ENCODE data around the gene OR2F1.

OR2F1 gene

DNA sequence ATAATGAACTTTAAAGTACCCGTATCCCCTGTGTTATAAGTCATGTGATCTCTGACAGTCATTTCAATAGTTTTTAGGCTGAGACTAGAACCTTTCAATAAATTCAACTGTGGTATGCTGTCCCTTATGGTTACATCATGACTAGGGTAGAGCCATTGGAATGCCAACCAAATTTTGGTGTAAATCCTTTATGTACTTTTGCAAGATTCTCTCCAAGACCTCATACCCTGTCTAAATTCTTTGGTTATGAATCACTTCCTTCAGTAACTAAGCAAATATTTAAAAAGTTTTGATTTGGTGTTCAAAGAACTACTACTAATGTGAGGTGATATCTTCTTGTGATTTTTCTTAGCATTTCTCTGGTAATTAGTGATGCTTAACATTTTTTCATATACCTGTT, 24.7 kb downstream of the OR2F1 start:
- no peak for TF ChIP-seq POLR2AphosphoS5 (IDR thresholded peaks at IDR 0.05; ENCODE audit: low read depth)
- TF ChIP-seq, protein P1, sequence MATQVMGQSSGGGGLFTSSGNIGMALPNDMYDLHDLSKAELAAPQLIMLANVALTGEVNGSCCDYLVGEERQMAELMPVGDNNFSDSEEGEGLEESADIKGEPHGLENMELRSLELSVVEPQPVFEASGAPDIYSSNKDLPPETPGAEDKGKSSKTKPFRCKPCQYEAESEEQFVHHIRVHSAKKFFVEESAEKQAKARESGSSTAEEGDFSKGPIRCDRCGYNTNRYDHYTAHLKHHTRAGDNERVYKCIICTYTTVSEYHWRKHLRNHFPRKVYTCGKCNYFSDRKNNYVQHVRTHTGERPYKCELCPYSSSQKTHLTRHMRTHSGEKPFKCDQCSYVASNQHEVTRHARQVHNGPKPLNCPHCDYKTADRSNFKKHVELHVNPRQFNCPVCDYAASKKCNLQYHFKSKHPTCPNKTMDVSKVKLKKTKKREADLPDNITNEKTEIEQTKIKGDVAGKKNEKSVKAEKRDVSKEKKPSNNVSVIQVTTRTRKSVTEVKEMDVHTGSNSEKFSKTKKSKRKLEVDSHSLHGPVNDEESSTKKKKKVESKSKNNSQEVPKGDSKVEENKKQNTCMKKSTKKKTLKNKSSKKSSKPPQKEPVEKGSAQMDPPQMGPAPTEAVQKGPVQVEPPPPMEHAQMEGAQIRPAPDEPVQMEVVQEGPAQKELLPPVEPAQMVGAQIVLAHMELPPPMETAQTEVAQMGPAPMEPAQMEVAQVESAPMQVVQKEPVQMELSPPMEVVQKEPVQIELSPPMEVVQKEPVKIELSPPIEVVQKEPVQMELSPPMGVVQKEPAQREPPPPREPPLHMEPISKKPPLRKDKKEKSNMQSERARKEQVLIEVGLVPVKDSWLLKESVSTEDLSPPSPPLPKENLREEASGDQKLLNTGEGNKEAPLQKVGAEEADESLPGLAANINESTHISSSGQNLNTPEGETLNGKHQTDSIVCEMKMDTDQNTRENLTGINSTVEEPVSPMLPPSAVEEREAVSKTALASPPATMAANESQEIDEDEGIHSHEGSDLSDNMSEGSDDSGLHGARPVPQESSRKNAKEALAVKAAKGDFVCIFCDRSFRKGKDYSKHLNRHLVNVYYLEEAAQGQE (IDR thresholded peaks at IDR 0.05; ENCODE audit: insufficient replicate concordance, low read depth), result no peak
- TF ChIP-seq SPI1 (IDR thresholded peaks at IDR 0.05; ENCODE audit: borderline replicate concordance, low read depth), result no peak
- TF ChIP-seq GABPA (IDR thresholded peaks at IDR 0.05; ENCODE audit: low read depth), result no peak
- TF ChIP-seq, protein P2, sequence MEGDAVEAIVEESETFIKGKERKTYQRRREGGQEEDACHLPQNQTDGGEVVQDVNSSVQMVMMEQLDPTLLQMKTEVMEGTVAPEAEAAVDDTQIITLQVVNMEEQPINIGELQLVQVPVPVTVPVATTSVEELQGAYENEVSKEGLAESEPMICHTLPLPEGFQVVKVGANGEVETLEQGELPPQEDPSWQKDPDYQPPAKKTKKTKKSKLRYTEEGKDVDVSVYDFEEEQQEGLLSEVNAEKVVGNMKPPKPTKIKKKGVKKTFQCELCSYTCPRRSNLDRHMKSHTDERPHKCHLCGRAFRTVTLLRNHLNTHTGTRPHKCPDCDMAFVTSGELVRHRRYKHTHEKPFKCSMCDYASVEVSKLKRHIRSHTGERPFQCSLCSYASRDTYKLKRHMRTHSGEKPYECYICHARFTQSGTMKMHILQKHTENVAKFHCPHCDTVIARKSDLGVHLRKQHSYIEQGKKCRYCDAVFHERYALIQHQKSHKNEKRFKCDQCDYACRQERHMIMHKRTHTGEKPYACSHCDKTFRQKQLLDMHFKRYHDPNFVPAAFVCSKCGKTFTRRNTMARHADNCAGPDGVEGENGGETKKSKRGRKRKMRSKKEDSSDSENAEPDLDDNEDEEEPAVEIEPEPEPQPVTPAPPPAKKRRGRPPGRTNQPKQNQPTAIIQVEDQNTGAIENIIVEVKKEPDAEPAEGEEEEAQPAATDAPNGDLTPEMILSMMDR (IDR thresholded peaks at IDR 0.05; ENCODE audit: insufficient read depth, low read length), result no peak
- no peak overlapping the region for H3K4me3 ChIP-seq (replicated peaks; ENCODE audit: insufficient read depth, low read length)
- no peak overlapping the region for H3K27ac ChIP-seq (replicated peaks)
- no peaks in the 10 kb centered on the region for H3K27me3 ChIP-seq (ENCODE audit: insufficient read depth, poor library complexity, severe bottlenecking)
- DNase-seq (ENCODE audit: low read depth in 1 of 2, low spot score in 1 of 2), result no peak

DNA sequence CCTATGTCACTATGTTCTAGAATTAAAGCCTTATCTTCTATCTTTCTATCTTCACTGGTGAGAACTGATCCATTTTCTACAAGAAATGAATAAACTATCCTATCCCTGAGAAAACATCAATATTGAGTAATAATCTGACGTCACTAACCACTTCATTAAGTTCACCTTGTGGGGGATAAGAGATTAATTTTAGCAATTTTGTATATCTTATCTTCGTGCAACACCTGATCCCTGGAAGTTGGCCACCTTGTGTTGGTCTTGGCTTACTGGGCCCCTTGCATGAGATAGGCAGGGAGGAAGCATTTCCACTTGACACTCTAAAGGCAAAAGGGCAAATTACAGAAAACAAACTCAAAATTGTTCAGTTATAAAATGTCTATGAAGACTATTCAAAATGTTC, 25.4 kb downstream of the OR2F1 start:
- no peak overlapping the region for H3K4me3 ChIP-seq (replicated peaks; ENCODE audit: insufficient read depth, low read length)
- TF ChIP-seq POLR2AphosphoS5 (IDR thresholded peaks at IDR 0.05; ENCODE audit: low read depth), result no peak
- TF ChIP-seq GABPA (IDR thresholded peaks at IDR 0.05; ENCODE audit: low read depth), result no peak
- TF ChIP-seq SPI1 (IDR thresholded peaks at IDR 0.05; ENCODE audit: borderline replicate concordance, low read depth), result no peak
- TF ChIP-seq, protein P2 (IDR thresholded peaks at IDR 0.05; ENCODE audit: insufficient read depth, low read length), result no peak
- TF ChIP-seq, protein P1 (IDR thresholded peaks at IDR 0.05; ENCODE audit: insufficient replicate concordance, low read depth), result no peak
- DNase-seq (ENCODE audit: low read depth in 1 of 2, low spot score in 1 of 2), result no peak
- H3K27me3 ChIP-seq (ENCODE audit: insufficient read depth, poor library complexity, severe bottlenecking), result no peaks in the 10 kb centered on the region
- no peak overlapping the region for H3K27ac ChIP-seq (replicated peaks)

DNA sequence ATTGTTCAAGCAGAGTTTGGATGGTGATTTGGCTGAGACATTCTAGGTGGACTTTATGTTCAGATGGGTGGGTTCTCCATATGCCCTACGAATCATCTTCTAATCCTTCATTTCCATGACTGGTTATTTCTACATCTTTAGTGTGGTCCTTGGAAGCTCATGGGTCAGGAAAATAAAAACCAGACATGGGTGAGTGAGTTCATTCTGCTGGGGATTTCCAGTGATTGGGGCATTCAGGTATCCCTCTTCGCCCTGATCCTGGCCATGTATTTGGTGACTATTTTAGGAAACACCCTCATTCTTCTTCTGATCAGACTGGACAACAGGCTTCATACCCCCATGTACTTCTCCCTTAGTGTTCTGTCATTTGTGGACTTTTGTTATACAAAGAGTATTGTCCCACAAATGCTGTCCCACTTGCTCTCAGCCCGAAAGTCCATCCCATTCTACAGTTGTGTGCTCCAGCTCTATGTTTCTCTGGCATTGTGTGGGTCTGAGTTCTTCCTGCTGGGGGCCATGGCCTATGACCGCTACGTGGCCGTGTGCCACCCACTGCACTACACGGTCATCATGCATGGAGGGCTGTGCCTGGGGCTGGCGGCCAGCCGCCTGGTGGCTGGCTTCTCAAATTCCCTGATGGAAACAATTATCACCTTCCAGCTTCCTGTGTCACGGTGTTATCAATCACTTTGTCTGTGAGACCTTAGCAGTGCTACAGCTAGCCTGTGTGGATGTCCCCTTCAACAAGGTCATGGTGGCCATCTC, 26.3 kb downstream of the OR2F1 start:
- Histone ChIP-seq H3K27me3 (ENCODE audit: insufficient read depth, poor library complexity, severe bottlenecking) (no peaks in the 10 kb centered on the region), H3K27ac (replicated peaks) (no peak overlapping the region), H3K4me3 (replicated peaks; ENCODE audit: insufficient read depth, low read length) (no peak overlapping the region)
- TF ChIP-seq POLR2AphosphoS5 (IDR thresholded peaks at IDR 0.05; ENCODE audit: low read depth) (no peak), SPI1 (IDR thresholded peaks at IDR 0.05; ENCODE audit: borderline replicate concordance, low read depth) (no peak), GABPA (IDR thresholded peaks at IDR 0.05; ENCODE audit: low read depth) (no peak)
- TF ChIP-seq, protein P1 (IDR thresholded peaks at IDR 0.05; ENCODE audit: insufficient replicate concordance, low read depth), result no peak
- TF ChIP-seq, protein P2 (IDR thresholded peaks at IDR 0.05; ENCODE audit: insufficient read depth, low read length), result no peak
- no peak for DNase-seq (ENCODE audit: low read depth in 1 of 2, low spot score in 1 of 2)

All from HL-60 (cell line).